HEK293T (cell line): ENCODE measurements around the gene CHAF1B.
"Not testable (repeated sequence)": the region's sequence is repeated elsewhere in the genome, so short reads cannot be mapped to it uniquely, and the experiment has no call there.

Experiments used
- CTCF ChIA-PET: fragments of 350-600 bp; formaldehyde crosslinking; extraction: SDS; loops from one replicate; lab custom pipeline; 2021; ENCODE audit warnings: antibody characterized with exemption, inconsistent platforms; lab: Yijun Ruan, JAX
- POLR2A ChIA-PET: fragments of 350-600 bp; formaldehyde crosslinking; extraction: SDS; loops from one replicate; lab custom pipeline; 2020; ENCODE audit warnings: antibody characterized with exemption, inconsistent platforms; lab: Yijun Ruan, JAX
- DNase-seq: peaks from one replicate; pipeline ENCODE4 v3.0.0; 2012; ENCODE audit warnings: mixed read lengths; ENCODE audit errors: extremely low spot score
- ARNT ChIP-seq: fragments of 450-650 bp; IDR thresholded peaks from 2 replicates; pipeline ENCODE4 v1.6.1; 2017; ENCODE audit warnings: mild to moderate bottlenecking
- BHLHE40 ChIP-seq: fragments of 450-650 bp; IDR thresholded peaks from 2 replicates; pipeline ENCODE4 v1.6.1; 2016; ENCODE audit warnings: mild to moderate bottlenecking, moderate library complexity, borderline replicate concordance
- CTBP1 ChIP-seq: fragments of 450-650 bp; IDR thresholded peaks from 2 replicates; pipeline ENCODE4 v1.6.1; 2016; ENCODE audit warnings: borderline replicate concordance
- ELF4 ChIP-seq: fragments of 450-650 bp; IDR thresholded peaks from 2 replicates; pipeline ENCODE4 v1.6.1; 2017; ENCODE audit warnings: antibody characterized with exemption
- FOXA1 ChIP-seq: fragments of 450-650 bp; IDR thresholded peaks from 2 replicates; pipeline ENCODE4 v1.6.1; 2016; ENCODE audit warnings: mild to moderate bottlenecking
- FOXK2 ChIP-seq: fragments of 450-650 bp; IDR thresholded peaks from 2 replicates; pipeline ENCODE4 v1.6.1; 2016; ENCODE audit warnings: mild to moderate bottlenecking
- FOXM1 ChIP-seq: fragments of 450-650 bp; IDR thresholded peaks from 2 replicates; pipeline ENCODE4 v1.6.1; 2017; ENCODE audit warnings: mild to moderate bottlenecking, borderline replicate concordance
- HDGF ChIP-seq: fragments of 450-650 bp; IDR thresholded peaks from 2 replicates; pipeline ENCODE4 v1.6.1; 2017; ENCODE audit warnings: antibody characterized with exemption, borderline replicate concordance
- L3MBTL2 ChIP-seq: fragments of 450-650 bp; conservative IDR thresholded peaks from 2 replicates; pipeline ENCODE4 v1.6.1; 2016; ENCODE audit warnings: mild to moderate bottlenecking
- LEF1 ChIP-seq: fragments of 450-650 bp; IDR thresholded peaks from 2 replicates; pipeline ENCODE4 v1.6.1; 2017; ENCODE audit warnings: mild to moderate bottlenecking, borderline replicate concordance
- NFRKB ChIP-seq: fragments of 450-650 bp; IDR thresholded peaks from 2 replicates; pipeline ENCODE4 v1.6.1; 2016; ENCODE audit warnings: mild to moderate bottlenecking, moderate library complexity
- SP1 ChIP-seq: fragments of 450-650 bp; IDR thresholded peaks from 2 replicates; pipeline ENCODE4 v1.6.1; 2017
- SUZ12 ChIP-seq: fragments of 450-650 bp; IDR thresholded peaks from 2 replicates; pipeline ENCODE4 v1.6.1; 2016; ENCODE audit warnings: mild to moderate bottlenecking
- TARDBP ChIP-seq: fragments of 450-650 bp; IDR thresholded peaks from 2 replicates; pipeline ENCODE4 v1.6.1; 2016
- ZNF384 ChIP-seq: fragments of 450-650 bp; IDR thresholded peaks from 2 replicates; pipeline ENCODE4 v1.6.1; 2016
- TF ChIP-seq, protein P1 (sequence below): fragments of 450-650 bp; IDR thresholded peaks from 2 replicates; pipeline ENCODE4 v1.6.1; 2016

The CHAF1B gene

DNA sequence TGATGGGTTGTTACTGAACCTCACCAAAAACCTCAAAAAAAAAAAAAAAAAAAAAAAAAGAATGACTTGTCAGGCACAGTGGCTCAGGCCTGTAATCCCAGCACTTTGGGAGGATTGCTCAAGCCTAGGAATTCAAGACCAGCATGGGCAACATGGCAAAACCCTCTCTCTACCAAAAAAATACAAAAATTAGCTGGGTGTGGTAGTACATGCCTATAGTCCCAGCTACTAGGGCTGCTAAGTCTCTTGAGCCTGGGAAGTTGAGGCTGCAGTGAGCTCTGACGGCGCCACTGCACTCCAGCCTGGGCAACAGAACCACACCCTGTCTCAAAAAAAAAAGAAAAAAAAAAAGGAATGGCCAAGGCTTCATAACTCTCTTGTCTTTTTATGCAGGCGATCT is 11.1 kb downstream of the CHAF1B start:
- no peak for DNase-seq

DNA sequence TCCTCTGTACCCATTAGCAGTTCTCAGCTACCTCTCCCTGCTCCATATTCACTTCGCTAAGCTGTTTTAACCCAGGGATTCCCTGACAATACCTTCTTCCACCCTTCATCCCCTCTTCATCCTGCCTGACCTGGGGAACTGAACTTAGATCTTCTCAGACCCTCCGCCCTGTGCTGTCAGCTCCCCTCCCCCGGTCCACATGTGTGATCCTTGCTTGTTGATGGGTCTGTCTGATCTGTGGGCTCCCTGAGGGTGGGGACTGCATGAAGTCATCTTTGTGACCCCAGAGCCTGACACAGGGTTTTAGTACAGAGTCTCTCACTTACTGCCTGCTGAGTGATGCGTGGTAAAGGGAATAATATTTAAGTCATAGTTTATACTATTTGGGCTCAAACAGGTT is 11.8 kb downstream of the CHAF1B start:
- POLR2A ChIA-PET = no interaction called here
- TF ChIP-seq LEF1 = no peak
- no peak for TF ChIP-seq BHLHE40
- TF ChIP-seq HDGF = no peak
- no peak for TF ChIP-seq FOXM1
- no peak for TF ChIP-seq CTBP1
- no peak for TF ChIP-seq FOXA1
- no peak for TF ChIP-seq ZNF384
- TF ChIP-seq L3MBTL2 = no peak
- TF ChIP-seq ARNT = no peak
- TF ChIP-seq SUZ12 = no peak
- TF ChIP-seq FOXK2 = no peak
- TF ChIP-seq SP1 = no peak
- TF ChIP-seq TARDBP = no peak
- TF ChIP-seq, protein P1, sequence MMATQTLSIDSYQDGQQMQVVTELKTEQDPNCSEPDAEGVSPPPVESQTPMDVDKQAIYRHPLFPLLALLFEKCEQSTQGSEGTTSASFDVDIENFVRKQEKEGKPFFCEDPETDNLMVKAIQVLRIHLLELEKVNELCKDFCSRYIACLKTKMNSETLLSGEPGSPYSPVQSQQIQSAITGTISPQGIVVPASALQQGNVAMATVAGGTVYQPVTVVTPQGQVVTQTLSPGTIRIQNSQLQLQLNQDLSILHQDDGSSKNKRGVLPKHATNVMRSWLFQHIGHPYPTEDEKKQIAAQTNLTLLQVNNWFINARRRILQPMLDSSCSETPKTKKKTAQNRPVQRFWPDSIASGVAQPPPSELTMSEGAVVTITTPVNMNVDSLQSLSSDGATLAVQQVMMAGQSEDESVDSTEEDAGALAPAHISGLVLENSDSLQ = no peak
- TF ChIP-seq ELF4 = no peak
- TF ChIP-seq NFRKB = no peak
- DNase-seq = no peak
- CTCF ChIA-PET = no interaction called here

More for the DNA sequence above, 11.1 kb downstream of the CHAF1B start:
- POLR2A ChIA-PET = no interaction called here
- TF ChIP-seq NFRKB = no peak
- TF ChIP-seq L3MBTL2 = no peak
- TF ChIP-seq FOXK2 = no peak
- no peak for TF ChIP-seq LEF1
- TF ChIP-seq, protein P1 = no peak
- TF ChIP-seq ARNT = no peak
- TF ChIP-seq SUZ12 = no peak
- TF ChIP-seq BHLHE40 = no peak
- no peak for TF ChIP-seq HDGF
- TF ChIP-seq TARDBP = no peak
- TF ChIP-seq ZNF384 = no peak
- TF ChIP-seq FOXM1 = no peak
- no peak for TF ChIP-seq SP1
- CTCF ChIA-PET = no interaction called here

DNA sequence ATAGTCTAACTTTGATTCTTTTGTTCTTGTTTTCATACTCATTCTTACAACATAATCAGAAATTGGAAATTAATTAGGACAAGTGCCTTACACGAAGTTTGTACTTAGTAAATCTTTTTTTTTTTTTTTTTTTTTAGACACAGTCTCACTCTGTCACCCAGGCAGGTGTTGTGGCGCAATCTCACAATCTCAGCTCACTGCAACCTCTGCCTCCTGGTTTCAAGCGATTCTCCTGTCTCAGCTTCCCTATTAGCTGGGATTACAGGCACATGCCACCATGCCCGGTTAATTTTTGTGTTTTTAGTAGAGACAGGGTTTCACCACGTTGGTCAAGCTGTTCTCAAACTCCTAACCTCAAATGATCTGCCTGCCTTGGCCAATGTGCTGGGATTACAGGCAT is 12.4 kb downstream of the CHAF1B start:
- TF ChIP-seq ELF4 (no peak), SUZ12 (no peak), BHLHE40 (no peak), HDGF (no peak), NFRKB (no peak), FOXK2 (no peak), LEF1 (no peak), ARNT (no peak), CTBP1 (no peak), TARDBP (no peak), SP1 (no peak), FOXA1 (no peak)
- TF ChIP-seq, protein P1 = no peak
- CTCF ChIA-PET = no interaction called here
- POLR2A ChIA-PET = no interaction called here
- no peak for DNase-seq

DNA sequence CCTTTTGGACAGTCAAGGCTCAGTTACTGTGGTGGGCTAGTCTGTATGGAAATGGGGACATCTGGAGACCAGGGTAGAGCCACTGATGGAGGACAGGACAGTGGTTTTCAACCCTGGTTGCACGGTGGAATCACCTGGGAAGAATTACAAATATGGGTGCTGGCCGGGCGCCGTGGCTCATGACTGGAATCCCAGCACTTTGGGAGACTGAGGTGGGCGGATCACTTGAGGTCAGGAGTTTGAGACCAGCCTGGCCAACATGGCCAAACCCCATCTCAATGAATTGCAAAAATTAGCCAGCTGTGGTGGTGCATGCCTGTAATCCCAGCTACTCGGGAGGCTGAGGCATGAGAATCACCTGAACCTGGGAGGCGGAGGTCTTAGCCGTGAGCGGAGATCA is 14.5 kb downstream of the CHAF1B start:
- DNase-seq, POLR2A ChIA-PET: not testable (repeated sequence)
- CTCF ChIA-PET = interaction anchor here (0.6 kb wide), 1 partner anchor 10 kb away, joined by 3 read pairs; no protein-coding TSS in a partner anchor

DNA sequence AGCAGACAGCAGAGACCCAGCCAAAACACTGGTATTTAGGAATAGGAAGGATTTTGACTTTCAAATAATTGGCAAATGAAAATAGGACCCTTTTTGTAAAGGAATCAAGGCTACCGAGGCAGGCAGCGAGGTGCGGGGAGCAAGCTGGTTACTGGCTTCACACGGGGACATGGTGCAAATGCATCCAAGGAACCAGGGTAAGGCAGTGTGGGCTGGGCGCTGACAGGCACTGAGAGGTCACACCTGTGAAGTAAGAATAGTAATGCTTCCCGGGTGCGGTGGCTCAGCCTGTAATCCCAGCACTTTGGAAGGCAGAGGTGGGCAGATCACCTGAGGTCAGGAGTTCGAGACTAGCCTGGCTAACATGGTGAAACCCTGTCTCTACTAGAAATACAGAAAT is 15.5 kb downstream of the CHAF1B start:
- CTCF ChIA-PET = no interaction called here
- TF ChIP-seq ELF4 (no peak), NFRKB (no peak), FOXA1 (no peak), SP1 (no peak), FOXK2 (no peak), ZNF384 (no peak), CTBP1 (no peak), LEF1 (no peak), ARNT (no peak)
- POLR2A ChIA-PET = no interaction called here
- DNase-seq = no peak

DNA sequence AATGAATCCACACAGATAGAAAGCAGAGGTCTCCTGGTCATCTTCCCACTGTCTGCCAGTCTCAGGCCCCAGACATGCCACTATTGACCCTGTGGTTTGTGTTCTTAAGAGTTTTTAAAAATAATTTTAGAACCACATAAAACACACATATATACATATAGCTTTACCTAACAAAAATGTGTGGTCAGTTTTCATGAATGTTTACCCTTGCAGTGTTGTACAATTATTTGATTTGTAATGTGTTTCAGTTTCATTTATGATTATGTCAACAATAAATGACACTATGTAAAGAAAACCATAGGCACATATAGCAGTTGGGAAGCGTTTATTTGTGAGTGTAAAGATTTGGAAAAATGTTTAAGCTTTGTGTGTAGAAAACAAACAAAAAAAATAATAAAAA is 17.1 kb downstream of the CHAF1B start:
- POLR2A ChIA-PET = no interaction called here
- TF ChIP-seq ELF4 (no peak), FOXK2 (no peak), NFRKB (no peak), LEF1 (no peak), FOXM1 (no peak)
- DNase-seq = no peak
- CTCF ChIA-PET = no interaction called here

DNA sequence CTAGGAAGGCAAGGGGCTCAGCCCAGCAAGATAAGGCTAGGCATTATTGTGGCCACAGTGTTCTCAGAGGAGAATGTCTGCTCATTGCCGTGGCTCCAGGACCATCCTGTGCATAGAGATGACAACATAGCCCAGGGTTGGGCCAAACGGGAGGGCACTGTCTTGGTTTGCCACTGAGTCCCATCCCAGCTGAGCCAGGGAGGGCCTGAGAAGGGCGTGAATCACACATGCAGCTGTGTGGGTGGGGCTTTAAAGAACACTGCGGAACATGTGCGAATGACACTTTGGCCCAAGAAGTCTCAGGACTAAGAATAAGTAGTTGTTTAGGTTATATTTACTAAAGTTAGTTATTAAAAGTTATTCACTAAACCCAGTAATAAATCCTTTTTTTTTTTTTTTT is 18.5 kb downstream of the CHAF1B start:
- ChIA-PET POLR2A (no interaction called here), CTCF (no interaction called here)
- no peak for DNase-seq
- TF ChIP-seq HDGF (no peak), CTBP1 (no peak), BHLHE40 (no peak)
